Right lobe of liver (tissue), 4 donors: ENCODE results near the gene PLEKHB2.

Experiments used
- POLR2A ChIP-seq: fragments of 450-650 bp; IDR thresholded peaks from one replicate; pipeline ENCODE4 v1.6.1; 2017; ENCODE audit warnings: antibody characterized with exemption, mild to moderate bottlenecking
- TF ChIP-seq, protein P1 (sequence below), 4 donors: fragments of 200-600 bp in 3 of 4; fragments of 450-650 bp in 1 of 4; IDR thresholded peaks; one replicate each; pipeline versions ENCODE4 v1.5.1 to v1.8.0; 2016 to 2022; ENCODE audit warnings: antibody characterized with exemption in 4 of 4, mild to moderate bottlenecking in 2 of 4
- donor health status: DM: no; HTN: no; CAD: no.
- donor health status: DM: no; HTN: no; CAD: no.
- donor health status: DM: no; HTN: yes; CAD: no.

- TF ChIP-seq, protein P1, sequence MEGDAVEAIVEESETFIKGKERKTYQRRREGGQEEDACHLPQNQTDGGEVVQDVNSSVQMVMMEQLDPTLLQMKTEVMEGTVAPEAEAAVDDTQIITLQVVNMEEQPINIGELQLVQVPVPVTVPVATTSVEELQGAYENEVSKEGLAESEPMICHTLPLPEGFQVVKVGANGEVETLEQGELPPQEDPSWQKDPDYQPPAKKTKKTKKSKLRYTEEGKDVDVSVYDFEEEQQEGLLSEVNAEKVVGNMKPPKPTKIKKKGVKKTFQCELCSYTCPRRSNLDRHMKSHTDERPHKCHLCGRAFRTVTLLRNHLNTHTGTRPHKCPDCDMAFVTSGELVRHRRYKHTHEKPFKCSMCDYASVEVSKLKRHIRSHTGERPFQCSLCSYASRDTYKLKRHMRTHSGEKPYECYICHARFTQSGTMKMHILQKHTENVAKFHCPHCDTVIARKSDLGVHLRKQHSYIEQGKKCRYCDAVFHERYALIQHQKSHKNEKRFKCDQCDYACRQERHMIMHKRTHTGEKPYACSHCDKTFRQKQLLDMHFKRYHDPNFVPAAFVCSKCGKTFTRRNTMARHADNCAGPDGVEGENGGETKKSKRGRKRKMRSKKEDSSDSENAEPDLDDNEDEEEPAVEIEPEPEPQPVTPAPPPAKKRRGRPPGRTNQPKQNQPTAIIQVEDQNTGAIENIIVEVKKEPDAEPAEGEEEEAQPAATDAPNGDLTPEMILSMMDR (IDR thresholded peaks at IDR 0.05) = no peak
- TF ChIP-seq POLR2A = peak; percentile 99
Measured at GRCh38 chr2:131093006-131093695, 12.0 kb upstream of the PLEKHB2 start, which contains the start of gene FAM168B.
